Activated T-cell treated with anti-CD3 and anti-CD28 coated beads, Interleukin-2, amount 50 U/mL, for 4 hours (primary cell): ENCODE results near the gene LGR4. TPM values are rescaled to one million over a fixed set of nuclear protein-coding genes. Genes with fewer than 3 reads are reported as not detected.
A peak's percentile ranks its signal among the peaks of the same experiment; 100 is the strongest.

Experiments
- ATAC-seq, 2 donors: fragments of 200-7000 bp; cut with Tn5 transposase; one replicate each; pipeline ENCODE4 v1.10.0; 2021
- DNase-seq: peaks from one replicate; pipeline ENCODE4 v3.0.0-alpha.2; 2020
- H3K27me3 Mint-ChIP-seq: one replicate; pipeline ENCODE4 v1.8.0; 2021; ENCODE audit warnings: low read depth, mixed read lengths
- H3K36me3 Mint-ChIP-seq: one replicate; pipeline ENCODE4 v1.8.0; 2022; ENCODE audit warnings: mixed read lengths; ENCODE audit not compliant: insufficient read depth
- H3K4me1 Mint-ChIP-seq: one replicate; pipeline ENCODE4 v1.8.0; 2021; ENCODE audit warnings: low read depth, mixed read lengths
- H3K4me3 Mint-ChIP-seq: one replicate; pipeline ENCODE4 v1.8.0; 2021; ENCODE audit warnings: mild to moderate bottlenecking, moderate library complexity, mixed read lengths
- H3K9me3 Mint-ChIP-seq: one replicate; pipeline ENCODE4 v1.8.0; 2021; ENCODE audit warnings: mixed read lengths
- total RNA-seq, 3 donors: library from RNA; stranded (reverse); gene quantifications; one replicate each; pipeline ENCODE4 v1.2.1, GENCODE V29; 2021

The LGR4 gene
- total RNA-seq, 3 donors from 2014 or later, result 0.21 to 0.61 (median 0.57) TPM

DNA sequence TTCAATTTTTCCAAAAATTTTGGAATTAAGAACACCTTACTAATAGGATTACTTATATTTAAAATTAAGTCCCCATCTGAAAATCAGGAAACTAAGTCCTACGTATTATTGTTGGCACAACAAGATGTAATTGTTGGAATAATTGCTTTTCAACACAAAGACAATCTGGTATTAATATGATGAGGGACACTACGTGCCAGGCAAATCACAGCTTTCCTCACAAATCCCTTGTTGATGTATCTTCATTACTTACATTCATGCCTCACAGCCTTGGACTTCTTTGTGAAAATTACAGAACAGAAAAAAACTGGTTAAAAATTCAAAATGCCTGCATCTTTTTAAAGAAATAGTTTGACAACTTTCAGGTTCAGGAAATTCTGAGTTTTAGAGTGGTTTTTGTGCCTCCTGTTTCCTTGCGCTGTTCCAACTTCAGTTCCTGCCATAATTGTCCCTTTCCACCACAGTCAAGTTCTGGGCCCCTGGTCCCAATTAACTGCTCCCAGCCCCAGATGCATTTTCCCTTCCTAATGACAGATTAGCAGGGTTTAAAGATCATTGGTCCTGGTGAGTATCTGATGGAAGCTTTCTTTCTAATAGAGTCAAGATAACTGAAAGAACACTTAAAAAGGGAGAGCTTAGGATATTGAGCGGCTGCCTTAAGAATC is 86.3 kb downstream of the LGR4 start:
- H3K4me3 Mint-ChIP-seq, result no peak overlapping the region
- no peaks in the 10 kb centered on the region for H3K9me3 Mint-ChIP-seq
- no peak for DNase-seq
- no peaks in the 10 kb centered on the region for H3K4me1 Mint-ChIP-seq
- no peak for ATAC-seq
- peaks cover 4% of the 10 kb centered on the region for H3K27me3 Mint-ChIP-seq
- H3K36me3 Mint-ChIP-seq, result no peaks in the 10 kb centered on the region

DNA sequence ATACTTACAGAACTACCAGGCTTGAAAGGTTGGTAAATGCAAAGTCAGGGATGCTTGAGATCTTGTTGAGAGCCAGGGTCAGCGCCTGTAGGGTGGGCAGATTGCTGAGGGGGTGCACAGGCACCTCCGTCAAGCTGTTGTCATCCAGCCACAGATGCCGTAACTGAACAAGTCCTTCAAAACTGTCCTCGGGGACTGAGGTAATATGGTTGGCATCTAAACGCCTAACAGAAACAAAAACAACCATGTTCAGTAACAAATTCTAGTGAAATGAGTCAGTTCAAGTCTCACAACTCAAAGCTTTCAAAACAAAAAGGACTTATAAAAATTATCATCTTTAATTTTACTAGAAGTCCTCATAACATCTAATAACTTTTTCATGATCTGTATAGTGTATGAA is 87.3 kb downstream of the LGR4 start:
- no peak for DNase-seq
- H3K9me3 Mint-ChIP-seq, result no peaks in the 10 kb centered on the region
- no peaks in the 10 kb centered on the region for H3K4me1 Mint-ChIP-seq
- peaks cover 4% of the 10 kb centered on the region for H3K27me3 Mint-ChIP-seq
- no peak overlapping the region for H3K4me3 Mint-ChIP-seq
- ATAC-seq, result no peak
- no peaks in the 10 kb centered on the region for H3K36me3 Mint-ChIP-seq

DNA sequence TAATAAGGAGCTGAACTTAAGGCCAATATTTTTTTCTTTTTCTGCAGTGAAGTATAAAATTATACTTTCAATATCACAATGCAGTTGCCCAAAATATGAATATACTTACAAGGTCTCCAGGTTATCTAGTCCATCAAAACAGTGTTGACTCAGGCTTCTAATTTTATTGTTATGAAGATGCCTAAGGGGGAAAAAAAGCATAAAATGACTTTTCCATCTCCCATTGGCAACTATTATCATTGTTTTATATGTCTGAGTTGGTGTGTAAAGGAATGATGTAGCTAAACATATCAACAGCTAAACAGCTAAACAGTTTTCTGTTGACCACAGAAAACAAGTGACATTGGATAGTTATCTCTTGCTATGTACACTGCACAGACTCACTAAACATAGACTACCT is 88.4 kb downstream of the LGR4 start:
- H3K36me3 Mint-ChIP-seq, result no peaks in the 10 kb centered on the region
- no peaks in the 10 kb centered on the region for H3K4me1 Mint-ChIP-seq
- H3K9me3 Mint-ChIP-seq, result no peaks in the 10 kb centered on the region
- DNase-seq (no peak), ATAC-seq (no peak)
- H3K27me3 Mint-ChIP-seq, result peaks cover 4% of the 10 kb centered on the region
- H3K4me3 Mint-ChIP-seq, result no peak overlapping the region

DNA sequence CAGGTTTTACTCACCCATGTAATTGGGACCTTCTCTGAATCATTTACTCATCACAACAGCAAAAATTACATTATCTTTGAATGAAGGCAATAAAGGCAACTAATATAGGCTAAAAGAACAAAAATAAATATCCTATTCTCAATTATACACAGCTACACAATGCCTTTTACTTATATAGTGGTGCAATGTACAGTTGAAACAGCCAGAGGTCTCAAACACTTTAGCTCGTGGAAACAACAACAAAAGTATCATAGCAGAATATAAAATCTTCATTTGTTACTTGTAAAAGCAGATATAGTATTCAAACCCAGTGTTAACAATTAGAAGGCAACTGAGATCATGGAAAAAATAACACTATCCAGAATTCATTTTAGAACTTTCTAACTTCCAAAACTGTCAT is 88.9 kb downstream of the LGR4 start:
- Mint-ChIP-seq H3K9me3 (no peaks in the 10 kb centered on the region), H3K4me3 (no peak overlapping the region), H3K36me3 (no peaks in the 10 kb centered on the region), H3K27me3 (peaks cover 4% of the 10 kb centered on the region), H3K4me1 (no peaks in the 10 kb centered on the region)
- DNase-seq (no peak), ATAC-seq (no peak)

DNA sequence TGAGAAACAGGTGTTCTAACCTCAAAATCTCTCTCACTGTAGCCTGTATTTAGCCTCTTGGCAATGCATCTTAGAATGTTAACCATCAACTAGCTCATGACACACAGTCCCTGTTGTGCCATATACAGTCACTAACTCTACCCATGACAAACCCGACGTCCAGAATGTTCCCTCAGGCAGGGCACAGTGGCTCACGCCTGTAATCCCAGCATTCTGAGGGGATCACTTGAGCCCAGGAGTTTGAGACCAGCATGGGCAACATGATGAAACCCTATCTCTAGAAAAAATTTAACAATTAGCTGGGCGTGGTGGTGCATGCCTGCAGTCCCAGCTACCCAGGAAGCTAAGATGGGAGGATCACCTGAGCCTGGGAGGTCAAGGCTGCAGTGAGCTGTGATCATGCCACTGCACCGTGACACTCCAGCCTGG is 91.3 kb downstream of the LGR4 start:
- H3K27me3 Mint-ChIP-seq, result peaks cover 4% of the 10 kb centered on the region
- no peaks in the 10 kb centered on the region for H3K36me3 Mint-ChIP-seq
- H3K4me1 Mint-ChIP-seq, result no peaks in the 10 kb centered on the region
- DNase-seq, result no peak
- no peak for ATAC-seq
- H3K9me3 Mint-ChIP-seq, result no peaks in the 10 kb centered on the region
- no peak overlapping the region for H3K4me3 Mint-ChIP-seq

DNA sequence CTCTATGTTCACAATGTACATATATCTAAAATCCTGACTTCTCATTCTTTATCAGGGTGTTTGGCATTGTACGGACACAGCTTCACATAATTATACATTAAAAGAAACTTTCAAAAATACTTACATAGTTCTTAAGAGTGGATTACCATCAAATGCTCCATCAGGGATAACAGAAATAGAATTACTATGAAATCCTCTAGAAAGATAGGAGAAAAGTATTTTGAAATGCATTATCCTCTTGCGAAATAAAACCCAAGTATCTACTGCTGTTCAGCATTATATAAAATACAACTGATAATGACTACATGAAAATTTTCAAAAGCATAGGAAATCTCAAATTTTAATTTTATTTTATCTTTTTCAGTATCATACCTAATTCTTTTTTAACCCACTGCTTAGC is 91.8 kb downstream of the LGR4 start:
- H3K9me3 Mint-ChIP-seq, result no peaks in the 10 kb centered on the region
- ATAC-seq, result no peak
- H3K27me3 Mint-ChIP-seq, result peaks cover 4% of the 10 kb centered on the region
- DNase-seq, result no peak
- no peak overlapping the region for H3K4me3 Mint-ChIP-seq
- H3K36me3 Mint-ChIP-seq, result no peaks in the 10 kb centered on the region
- H3K4me1 Mint-ChIP-seq, result no peaks in the 10 kb centered on the region

DNA sequence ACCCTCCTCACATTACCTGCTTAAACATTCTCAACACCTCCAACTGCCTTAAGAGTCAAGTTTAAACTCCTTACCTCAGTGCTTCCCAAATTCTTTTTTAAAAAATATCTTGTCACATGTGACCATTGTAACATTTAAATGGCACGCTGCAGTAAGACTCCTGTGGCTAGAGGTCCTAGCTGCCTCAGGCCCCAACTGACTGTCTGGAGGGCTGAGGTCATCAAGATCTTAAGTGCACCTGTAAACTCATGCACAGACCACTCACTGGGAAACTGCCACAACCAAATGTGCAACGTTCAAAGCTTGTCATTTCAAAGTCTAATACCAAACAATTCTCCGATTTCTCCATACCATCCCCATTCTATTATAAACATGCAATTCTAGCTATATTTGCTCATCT is 93.1 kb downstream of the LGR4 start:
- DNase-seq (no peak), ATAC-seq (no peak)
- Mint-ChIP-seq H3K27me3 (peaks cover 4% of the 10 kb centered on the region), H3K4me3 (no peak overlapping the region), H3K36me3 (no peaks in the 10 kb centered on the region), H3K4me1 (no peaks in the 10 kb centered on the region), H3K9me3 (no peaks in the 10 kb centered on the region)

DNA sequence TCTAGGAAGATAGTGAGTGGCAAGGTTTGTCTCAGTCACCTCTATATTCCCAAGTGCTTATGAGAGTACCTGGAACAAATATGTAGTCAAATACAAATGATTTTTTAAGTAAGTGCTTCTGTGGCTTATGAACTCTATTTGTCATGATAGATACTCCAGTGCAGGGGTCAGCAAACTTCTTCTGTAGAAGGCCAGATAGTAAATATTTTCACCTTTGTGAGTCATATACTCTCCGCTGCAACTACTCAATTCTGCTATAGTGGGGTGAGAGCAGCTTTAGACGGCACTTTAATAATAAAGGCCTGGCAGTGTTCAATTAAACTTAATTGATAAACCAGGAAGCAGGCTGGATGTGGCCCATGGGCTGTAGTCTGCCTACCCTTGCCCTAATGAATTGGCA is 97.2 kb downstream of the LGR4 start:
- no peak for DNase-seq
- ATAC-seq, result no peak
- Mint-ChIP-seq H3K4me1 (no peaks in the 10 kb centered on the region), H3K36me3 (no peaks in the 10 kb centered on the region), H3K27me3 (no peaks in the 10 kb centered on the region), H3K9me3 (no peaks in the 10 kb centered on the region), H3K4me3 (no peak overlapping the region)

DNA sequence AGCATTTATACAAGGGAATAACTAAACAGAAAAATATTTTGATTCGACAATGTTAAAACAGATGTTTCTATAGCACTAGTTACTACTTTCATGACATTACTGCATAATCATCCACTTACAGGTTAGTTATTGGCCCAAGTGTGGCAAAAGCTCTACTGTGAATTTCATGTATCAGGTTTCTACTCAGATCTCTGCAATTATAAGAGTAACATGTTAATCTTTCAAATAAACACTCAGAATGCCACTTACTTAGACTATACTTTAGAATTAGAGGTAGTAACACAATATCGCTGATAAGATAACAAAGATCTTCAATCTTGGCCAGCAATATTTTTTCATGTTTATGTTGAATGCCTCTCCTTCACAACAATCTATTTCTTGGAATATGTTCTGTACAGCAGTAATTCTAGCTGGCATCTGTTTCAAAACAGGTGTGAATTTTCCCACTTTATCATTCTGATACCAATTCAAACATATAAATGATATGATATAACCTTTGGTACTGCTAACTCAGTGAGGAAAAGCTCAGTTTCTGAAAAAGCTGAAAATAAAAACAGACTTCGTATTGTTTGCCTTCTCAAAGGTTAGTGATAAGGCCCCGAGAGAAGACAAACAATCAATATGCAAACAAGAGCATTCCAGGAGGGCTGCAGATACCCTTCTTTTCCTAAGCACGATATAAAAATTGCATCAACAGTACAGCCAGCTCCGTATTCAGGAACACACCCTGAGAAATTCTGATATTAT is 98.6 kb downstream of the LGR4 start:
- Mint-ChIP-seq H3K4me1 (no peaks in the 10 kb centered on the region), H3K9me3 (no peaks in the 10 kb centered on the region), H3K36me3 (no peaks in the 10 kb centered on the region), H3K4me3 (no peak overlapping the region), H3K27me3 (no peaks in the 10 kb centered on the region)
- DNase-seq (no peak), ATAC-seq (no peak)

DNA sequence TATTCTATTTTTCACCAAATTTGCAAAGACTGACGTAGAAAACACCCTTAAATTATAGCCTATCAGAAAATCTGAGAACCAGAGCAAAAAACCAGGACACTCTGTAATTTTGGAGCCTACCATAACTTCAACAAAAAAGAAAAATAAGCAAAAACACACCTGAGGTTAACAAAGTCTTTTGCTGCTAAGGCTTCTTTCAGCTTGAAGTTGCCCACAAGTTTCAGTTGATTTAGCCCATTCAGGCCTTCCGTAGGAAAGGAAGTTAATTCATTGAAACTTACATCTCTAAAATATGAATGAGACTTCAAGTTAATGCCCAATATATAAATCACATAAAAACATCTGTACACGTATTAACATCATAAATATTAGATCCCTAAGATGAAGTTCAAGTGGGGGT is 99.2 kb downstream of the LGR4 start:
- Mint-ChIP-seq H3K4me1 (no peaks in the 10 kb centered on the region), H3K36me3 (no peaks in the 10 kb centered on the region), H3K4me3 (no peak overlapping the region), H3K27me3 (no peaks in the 10 kb centered on the region), H3K9me3 (no peaks in the 10 kb centered on the region)
- no peak for ATAC-seq
- no peak for DNase-seq

DNA sequence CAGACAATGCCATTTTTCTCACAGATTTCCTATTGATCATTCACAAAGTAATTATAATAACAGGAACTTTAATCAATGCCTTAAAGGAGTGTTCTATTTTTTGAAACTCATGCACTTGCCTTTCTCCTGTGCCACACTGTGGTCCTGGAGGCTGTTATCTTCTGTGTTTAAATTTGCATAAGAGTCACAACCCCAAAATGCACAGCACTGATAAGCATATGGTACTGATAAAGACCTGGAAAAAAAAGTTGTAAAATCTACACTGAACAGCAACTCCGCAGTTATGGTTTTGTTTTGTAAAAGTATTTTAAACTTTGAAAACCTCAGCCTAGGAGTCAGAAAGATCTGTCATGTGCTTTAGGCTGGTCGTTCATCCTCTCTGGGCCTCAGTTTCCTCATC is 100.4 kb downstream of the LGR4 start:
- DNase-seq (no peak), ATAC-seq (no peak)
- Mint-ChIP-seq H3K4me3 (no peak overlapping the region), H3K9me3 (no peaks in the 10 kb centered on the region), H3K4me1 (no peaks in the 10 kb centered on the region), H3K27me3 (no peaks in the 10 kb centered on the region), H3K36me3 (no peaks in the 10 kb centered on the region)

DNA sequence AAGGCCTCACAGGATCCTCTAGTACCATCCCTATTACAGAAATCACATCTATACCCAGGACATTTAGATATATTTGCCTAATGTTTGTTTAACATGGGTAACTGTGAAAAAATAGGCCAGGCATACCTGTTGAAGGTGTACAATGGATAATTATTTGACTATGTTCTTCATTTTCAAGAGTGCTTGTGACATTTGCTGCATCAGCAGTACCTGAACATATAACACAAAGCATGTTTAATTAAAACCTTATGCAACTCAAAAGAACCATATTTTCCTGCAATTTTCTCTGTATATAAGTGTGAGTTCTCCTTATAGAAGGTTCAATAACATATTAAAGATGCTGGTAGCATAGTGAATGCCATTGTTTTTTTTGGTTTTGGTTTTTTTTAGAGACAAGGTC is 101.1 kb downstream of the LGR4 start:
- Mint-ChIP-seq H3K27me3 (no peaks in the 10 kb centered on the region), H3K4me3 (no peak overlapping the region), H3K36me3 (no peaks in the 10 kb centered on the region), H3K9me3 (no peaks in the 10 kb centered on the region), H3K4me1 (no peaks in the 10 kb centered on the region)
- DNase-seq, result no peak
- ATAC-seq, result no peak

DNA sequence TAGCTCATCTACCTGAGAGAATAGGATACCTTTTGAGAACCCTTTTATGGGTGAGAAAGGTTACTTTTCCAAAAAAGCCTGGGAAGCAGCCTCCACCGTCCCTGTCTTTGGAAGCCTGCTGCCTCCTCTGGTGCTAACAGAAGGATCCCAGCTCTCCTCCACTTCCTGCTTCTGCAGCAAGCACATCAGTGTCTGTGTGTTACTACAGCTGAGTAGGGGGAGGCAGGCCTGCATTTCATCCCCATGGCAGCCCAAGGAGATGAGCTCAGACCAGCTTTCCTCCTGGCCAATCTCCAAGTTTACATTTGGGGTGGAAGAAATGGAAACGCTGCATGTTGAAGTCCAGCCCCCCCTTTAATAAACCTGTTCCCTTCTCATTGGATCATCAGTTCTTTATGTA is 102.2 kb downstream of the LGR4 start:
- H3K36me3 Mint-ChIP-seq, result no peaks in the 10 kb centered on the region
- no peak overlapping the region for H3K4me3 Mint-ChIP-seq
- H3K4me1 Mint-ChIP-seq, result no peaks in the 10 kb centered on the region
- ATAC-seq, result no peak
- H3K9me3 Mint-ChIP-seq, result no peaks in the 10 kb centered on the region
- DNase-seq, result no peak
- no peaks in the 10 kb centered on the region for H3K27me3 Mint-ChIP-seq

DNA sequence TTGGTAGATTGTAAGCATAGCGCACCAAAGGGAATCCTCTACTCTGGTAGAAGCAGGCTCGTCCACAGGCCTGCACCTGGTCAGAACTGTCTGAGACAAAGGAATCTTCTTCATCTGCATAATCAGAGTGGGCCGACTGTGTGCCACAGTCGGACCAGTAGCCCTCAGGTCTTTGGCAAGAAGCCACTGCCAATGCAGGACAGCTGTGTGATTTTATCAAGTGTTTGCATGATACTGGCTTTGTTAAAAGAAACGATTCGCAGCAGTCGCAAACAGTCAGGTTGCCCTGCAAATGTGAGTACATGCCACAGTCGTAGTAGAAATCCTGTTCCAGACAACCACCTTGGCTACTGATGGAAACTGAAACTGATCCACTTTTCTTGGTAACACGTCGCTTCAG is 104.7 kb downstream of the LGR4 start:
- no peaks in the 10 kb centered on the region for H3K36me3 Mint-ChIP-seq
- H3K4me1 Mint-ChIP-seq, result peaks cover 10% of the 10 kb centered on the region
- H3K9me3 Mint-ChIP-seq, result no peaks in the 10 kb centered on the region
- no peaks in the 10 kb centered on the region for H3K27me3 Mint-ChIP-seq
- ATAC-seq, result no peak
- H3K4me3 Mint-ChIP-seq, result no peak overlapping the region
- DNase-seq, result no peak

DNA sequence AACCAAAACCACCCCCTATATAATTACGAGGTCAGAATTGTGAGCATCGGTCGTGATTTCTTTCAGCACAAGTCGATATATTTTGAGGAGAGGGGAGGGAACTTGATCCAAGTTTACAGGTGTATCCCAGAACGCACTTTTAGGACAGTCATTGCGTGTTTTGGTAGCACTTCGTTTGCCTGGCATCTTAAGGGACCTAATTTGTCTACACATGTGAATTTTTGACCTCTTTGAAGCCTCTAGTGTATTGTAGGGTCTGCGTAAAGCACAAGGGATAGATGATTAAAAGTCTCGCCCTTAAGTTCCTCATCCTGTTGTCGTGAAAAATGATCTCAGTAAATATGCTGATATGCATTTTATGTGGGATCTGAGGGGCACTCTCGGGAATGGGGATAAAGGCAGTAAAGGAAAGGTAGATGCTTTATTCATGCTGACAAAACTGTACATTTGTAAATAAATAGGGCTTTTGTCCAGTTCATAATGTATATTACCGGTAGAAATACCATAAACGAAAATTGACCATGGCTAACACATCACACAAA is 108.9 kb downstream of the LGR4 start:
- no peak for ATAC-seq
- Mint-ChIP-seq H3K4me1 (peaks cover 24% of the 10 kb centered on the region), H3K9me3 (no peaks in the 10 kb centered on the region), H3K36me3 (no peaks in the 10 kb centered on the region), H3K4me3 (peak overlapping the region; percentile 91), H3K27me3 (no peaks in the 10 kb centered on the region)
- DNase-seq, result no peak
